Uterus (tissue), 4 donors: ENCODE results near the gene SNRK. TPM values are rescaled to one million over a fixed set of nuclear protein-coding genes. Genes with fewer than 3 reads are reported as not detected.

Experiments used
- DNase-seq, 2 donors: peaks; one replicate each; pipeline ENCODE4 v3.0.0-alpha.2; 2019 to 2020
- H3K27ac ChIP-seq, 2 donors: fragments of 200-600 bp; sonication (generic); 1 replicate in 1 of 2; 2 replicates in 1 of 2; pipeline ENCODE4 v1.5.1; 2016 to 2018
- H3K27me3 ChIP-seq, 2 donors: fragments of 200-600 bp; sonication (generic); one replicate each; pipeline ENCODE4 v1.5.1; 2018 to 2019; ENCODE audit warnings: control low read depth in 1 of 2
- H3K36me3 ChIP-seq, 2 donors: fragments of 200-600 bp; sonication (generic); one replicate each; pipeline ENCODE4 v1.5.1; 2019; ENCODE audit warnings: control low read depth in 1 of 2
- H3K4me1 ChIP-seq, 2 donors: fragments of 200-600 bp; sonication (generic); one replicate each; pipeline ENCODE4 v1.5.1; 2018 to 2019; ENCODE audit warnings: control low read depth in 1 of 2
- H3K4me3 ChIP-seq, 2 donors: fragments of 200-600 bp; sonication (generic); 1 replicate in 1 of 2; 2 replicates in 1 of 2; pipeline ENCODE4 v1.5.1; 2018 to 2019; ENCODE audit warnings: mild to moderate bottlenecking in 1 of 2
- H3K9me3 ChIP-seq, 2 donors: fragments of 200-600 bp; sonication (generic); one replicate each; pipeline ENCODE4 v1.5.1; 2019; ENCODE audit warnings: control low read depth in 1 of 2
- CTCF ChIP-seq, 4 experiments: fragments of 200-600 bp in 2 of 4; fragments of 450-650 bp in 2 of 4; sonication (generic) in 2 of 4; IDR thresholded peaks; one replicate each; pipeline ENCODE4 v1.5.1; 2016 to 2019; ENCODE audit warnings: antibody characterized with exemption in 4 of 4, mild to moderate bottlenecking in 2 of 4, moderate library complexity in 1 of 4
- POLR2A ChIP-seq, 2 donors: fragments of 450-650 bp; IDR thresholded peaks; one replicate each; pipeline ENCODE4 v1.6.1; 2016; ENCODE audit warnings: antibody characterized with exemption in 2 of 2, mild to moderate bottlenecking in 1 of 2, moderate library complexity in 1 of 2
- intact Hi-C: fragments of 100-400 bp; cut with DNase I; formaldehyde crosslinking; loops from one replicate; pipeline ENCODE4 v1.15.1; 2023; ENCODE audit warnings: low total_unique reads
- total RNA-seq, 4 donors: library from RNA; depleted of rRNA in 3 of 4; stranded (reverse); fragments of >200 nt in 3 of 4; gene quantifications; one replicate each; pipeline versions ENCODE4 v1.1.0 to v1.2.4, GENCODE V29; 2014 to 2023
- donor health status: DM: yes; HTN: yes; CAD: no.

The SNRK gene
- total RNA-seq, 4 donors from 2014 or later = 57.1 to 109 (median 98.3) TPM

GRCh38 chr3:43309372-43310305, 23.3 kb downstream of the SNRK start:
- TF ChIP-seq CTCF (IDR thresholded peaks at IDR 0.05) (no peak), POLR2A (IDR thresholded peaks at IDR 0.05) (no peak)
- H3K27me3 ChIP-seq = no peaks in the 10 kb centered on the region
- no peak overlapping the region for H3K27ac ChIP-seq
- intact Hi-C loops = no loop called here
- peaks cover 0 to 2% of the 10 kb centered on the region in 2 donors for H3K4me1 ChIP-seq
- H3K9me3 ChIP-seq = no peaks in the 10 kb centered on the region
- no peak overlapping the region for H3K4me3 ChIP-seq
- no peak for DNase-seq
- no peaks in the 10 kb centered on the region for H3K36me3 ChIP-seq

- peak overlapping the region; percentile 66 to 80 for H3K27ac ChIP-seq
- no peaks in the 10 kb centered on the region for H3K9me3 ChIP-seq
- no peaks in the 10 kb centered on the region for H3K4me1 ChIP-seq
Measured at GRCh38 chr3:43316783-43317460, 30.6 kb downstream of the SNRK start.

GRCh38 chr3:43317461-43318316, 31.3 kb downstream of the SNRK start:
- intact Hi-C loops = no loop called here
- no peak overlapping the region for H3K4me3 ChIP-seq
- H3K27ac ChIP-seq = peak overlapping the region; percentile 66 to 80
- H3K27me3 ChIP-seq = no peaks in the 10 kb centered on the region
- H3K36me3 ChIP-seq = no peaks in the 10 kb centered on the region
- peak in 1 of 2 donors; percentile 25 for DNase-seq
- TF ChIP-seq CTCF (IDR thresholded peaks at IDR 0.05) = no peak
- no peak for TF ChIP-seq POLR2A (IDR thresholded peaks at IDR 0.05)
- no peaks in the 10 kb centered on the region for H3K9me3 ChIP-seq
- no peaks in the 10 kb centered on the region for H3K4me1 ChIP-seq

More at GRCh38 chr3:43316783-43317460, 30.6 kb downstream of the SNRK start:
- Histone ChIP-seq H3K36me3 (no peaks in the 10 kb centered on the region), H3K4me3 (no peak overlapping the region), H3K27me3 (no peaks in the 10 kb centered on the region)
- TF ChIP-seq POLR2A (IDR thresholded peaks at IDR 0.05) = no peak
- no peak for TF ChIP-seq CTCF (IDR thresholded peaks at IDR 0.05)
- intact Hi-C loops = no loop called here
- no peak for DNase-seq

- peak in 1 of 2 donors; percentile 19 for DNase-seq
- Histone ChIP-seq H3K9me3 (no peaks in the 10 kb centered on the region), H3K36me3 (no peaks in the 10 kb centered on the region), H3K4me3 (no peak overlapping the region), H3K27me3 (no peaks in the 10 kb centered on the region), H3K27ac (peak overlapping the region in 1 of 2 donors; percentile 80), H3K4me1 (no peaks in the 10 kb centered on the region)
- intact Hi-C loops = no loop called here
- TF ChIP-seq POLR2A (IDR thresholded peaks at IDR 0.05) = no peak
- TF ChIP-seq CTCF (IDR thresholded peaks at IDR 0.05) = no peak
Measured at GRCh38 chr3:43319376-43319775, 33.0 kb downstream of the SNRK start.
